AG09319 (cell line): ENCODE data around the gene PHB1.
A peak's percentile ranks its signal among the peaks of the same experiment; 100 is the strongest.

Experiments
- DNase-seq: peaks from one replicate; pipeline ENCODE4 v3.0.0-alpha.2; 2010; ENCODE audit warnings: low read depth; ENCODE audit errors: extremely low read depth
- CTCF ChIP-seq: IDR thresholded peaks from 2 replicates; pipeline ENCODE4 v1.5.1; 2011; ENCODE audit warnings: low read depth, mild to moderate bottlenecking, inconsistent platforms, low read length, moderate library complexity

PHB1 gene

DNA sequence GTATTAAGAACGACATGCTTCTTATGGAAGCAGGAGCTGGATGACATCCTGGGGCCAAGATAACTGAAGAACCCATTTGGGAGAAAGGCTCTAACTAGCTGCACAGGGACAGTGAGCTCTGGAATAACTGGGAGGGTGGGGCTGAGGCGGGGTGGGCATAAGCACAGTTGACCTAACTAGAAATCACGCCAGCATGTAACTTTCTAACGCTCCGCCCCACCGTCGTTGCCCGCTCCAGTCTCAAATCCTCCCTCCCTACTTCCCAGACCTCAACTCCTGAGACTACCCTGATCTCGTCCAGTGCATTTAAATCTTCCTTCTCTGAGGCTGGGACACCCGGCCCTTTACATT, 436 bp downstream of the PHB1 start:
- no peak for TF ChIP-seq CTCF
- no peak for DNase-seq

DNA sequence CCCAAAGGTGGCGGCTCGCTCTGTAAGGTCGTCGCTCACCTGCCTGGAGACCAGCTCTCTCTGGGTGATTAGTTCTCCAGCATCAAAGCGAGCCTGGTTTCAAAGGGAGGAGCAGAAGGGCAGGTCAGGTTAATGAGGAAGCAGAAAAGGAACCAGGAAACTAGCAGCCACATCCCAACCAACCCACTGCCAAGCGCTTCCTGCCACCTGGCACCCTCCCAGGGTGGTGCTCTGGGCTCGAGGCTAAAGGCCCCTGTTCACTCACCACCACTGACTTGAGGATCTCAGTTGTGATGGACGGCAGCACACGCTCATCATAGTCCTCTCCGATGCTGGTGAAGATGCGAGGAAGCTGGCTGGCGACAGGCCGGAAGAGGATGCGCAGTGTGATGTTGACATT, 5.6 kb downstream of the PHB1 start:
- DNase-seq, result no peak
- no peak for TF ChIP-seq CTCF

DNA sequence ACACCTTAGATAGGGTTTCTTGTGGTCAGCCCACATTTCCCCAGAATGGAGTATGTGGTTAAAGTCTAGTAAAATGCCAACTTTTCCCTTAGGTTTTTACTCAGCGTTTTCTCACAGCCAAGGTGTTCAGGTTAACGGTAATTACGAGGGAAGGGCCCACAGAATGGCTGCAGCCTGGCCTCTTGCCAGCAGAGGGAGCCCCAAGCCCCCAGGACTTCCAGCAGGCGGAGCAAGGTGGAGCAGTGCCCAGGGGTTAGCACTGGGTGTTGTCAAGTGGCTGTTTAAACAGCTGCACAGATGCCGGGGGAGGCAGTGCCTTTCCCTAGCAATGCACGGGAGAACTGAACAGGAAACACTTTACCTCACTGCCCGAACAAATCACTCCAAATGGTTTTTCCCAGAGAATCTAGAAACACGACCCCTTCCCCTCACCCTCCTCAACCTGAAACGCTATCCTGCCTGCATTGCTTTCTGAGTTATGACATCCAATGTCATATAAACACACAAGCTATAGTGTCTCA, 6.6 kb downstream of the PHB1 start:
- peak; percentile 68 for TF ChIP-seq CTCF
- peak; percentile 11 for DNase-seq

- DNase-seq, result no peak
- TF ChIP-seq CTCF, result no peak
Measured at GRCh38 chr17:49407086-49407485, 7.6 kb downstream of the PHB1 start.

DNA sequence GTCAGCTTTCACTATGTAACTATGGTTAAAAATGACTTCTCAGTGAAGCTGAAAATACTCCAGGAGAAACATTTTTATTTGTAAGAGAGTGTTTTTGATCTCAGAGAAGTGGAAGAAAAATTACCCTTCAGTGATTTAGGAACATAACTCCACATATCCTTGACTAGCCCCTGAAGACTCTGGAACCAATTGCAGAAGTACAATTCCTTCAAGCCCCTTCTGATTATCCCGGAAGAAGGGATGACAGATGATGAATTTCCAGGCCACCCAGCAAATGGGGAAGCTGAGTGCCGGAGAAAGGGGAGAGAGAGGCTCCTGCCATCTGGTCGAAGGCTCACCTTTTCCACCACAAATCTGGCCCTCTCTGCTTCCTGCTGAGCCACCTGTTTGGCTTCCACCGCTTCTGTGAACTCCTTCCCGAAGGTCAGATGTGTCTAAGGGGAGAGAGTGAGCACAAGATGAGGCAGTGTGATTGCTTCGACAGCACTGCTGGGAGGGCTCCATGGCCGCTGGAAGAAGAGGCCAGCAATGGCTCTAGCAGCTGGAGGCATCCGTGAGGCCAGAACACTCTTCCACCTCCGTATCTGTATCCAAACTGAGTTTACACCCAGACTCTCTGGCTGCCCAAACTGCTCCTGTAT, 8.1 kb downstream of the PHB1 start:
- TF ChIP-seq CTCF, result no peak
- DNase-seq, result no peak

- no peak for TF ChIP-seq CTCF
Measured at GRCh38 chr17:49404906-49405305, 9.8 kb downstream of the PHB1 start.

DNA sequence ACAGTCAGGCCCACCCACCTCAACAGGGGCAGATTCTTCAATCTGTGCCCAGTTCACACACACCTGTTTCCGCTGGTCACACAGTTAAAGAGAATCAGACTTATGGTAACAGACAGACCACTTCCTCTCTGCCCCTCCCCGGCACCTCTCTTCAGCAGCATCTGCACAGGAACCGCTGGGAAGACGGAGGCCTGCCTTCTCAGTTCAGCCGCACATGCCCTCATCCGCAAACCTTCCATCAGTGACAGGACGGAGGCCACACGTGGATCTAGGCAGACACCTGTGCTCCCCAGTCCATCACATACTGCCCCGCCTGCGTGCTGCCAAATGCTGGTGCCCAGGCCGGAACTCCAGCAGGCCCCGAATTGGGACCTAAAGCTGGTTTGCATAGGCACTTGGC, 10.3 kb downstream of the PHB1 start:
- DNase-seq, result no peak
- no peak for TF ChIP-seq CTCF

More at GRCh38 chr17:49404906-49405305, 9.8 kb downstream of the PHB1 start:
- no peak for DNase-seq
